Fibroblast of skin of scalp (primary cell): ENCODE measurements around the gene RNU2-63P. TPM values are rescaled to one million over a fixed set of nuclear protein-coding genes. Genes with fewer than 3 reads are reported as not detected.
"Not testable (repeated sequence)": the region's sequence is repeated elsewhere in the genome, so short reads cannot be mapped to it uniquely, and the experiment has no call there.

Experiments used
- DNase-seq: peaks from one replicate; pipeline ENCODE4 v3.0.0-alpha.2; 2013
- polyA plus RNA-seq, 2 experiments: library from polyadenylated mRNA; unstranded; fragments of 120-200 nt; gene quantifications; one replicate each; pipeline ENCODE4 v1.2.1, GENCODE V29; 2013; ENCODE audit not compliant: insufficient read length in 2 of 2

The RNU2-63P gene
- polyA plus RNA-seq (2013, experiment 1 of 2; ENCODE audit: insufficient read length), result not detected
- polyA plus RNA-seq (2013, experiment 2 of 2; ENCODE audit: insufficient read length), result not detected

- peak; percentile 96 for DNase-seq
Measured at GRCh38 chr2:88016086-88016959, at the start of gene RNU2-63P. TSS of gene RNU2-63P (minus strand) at chr2:88016547.

- no peak for DNase-seq
Measured at GRCh38 chr2:88061295-88061694, 44.9 kb upstream of the RNU2-63P start.

GRCh38 chr2:88060907-88061275 is 44.5 kb upstream of the RNU2-63P start:
- no peak for DNase-seq

DNA sequence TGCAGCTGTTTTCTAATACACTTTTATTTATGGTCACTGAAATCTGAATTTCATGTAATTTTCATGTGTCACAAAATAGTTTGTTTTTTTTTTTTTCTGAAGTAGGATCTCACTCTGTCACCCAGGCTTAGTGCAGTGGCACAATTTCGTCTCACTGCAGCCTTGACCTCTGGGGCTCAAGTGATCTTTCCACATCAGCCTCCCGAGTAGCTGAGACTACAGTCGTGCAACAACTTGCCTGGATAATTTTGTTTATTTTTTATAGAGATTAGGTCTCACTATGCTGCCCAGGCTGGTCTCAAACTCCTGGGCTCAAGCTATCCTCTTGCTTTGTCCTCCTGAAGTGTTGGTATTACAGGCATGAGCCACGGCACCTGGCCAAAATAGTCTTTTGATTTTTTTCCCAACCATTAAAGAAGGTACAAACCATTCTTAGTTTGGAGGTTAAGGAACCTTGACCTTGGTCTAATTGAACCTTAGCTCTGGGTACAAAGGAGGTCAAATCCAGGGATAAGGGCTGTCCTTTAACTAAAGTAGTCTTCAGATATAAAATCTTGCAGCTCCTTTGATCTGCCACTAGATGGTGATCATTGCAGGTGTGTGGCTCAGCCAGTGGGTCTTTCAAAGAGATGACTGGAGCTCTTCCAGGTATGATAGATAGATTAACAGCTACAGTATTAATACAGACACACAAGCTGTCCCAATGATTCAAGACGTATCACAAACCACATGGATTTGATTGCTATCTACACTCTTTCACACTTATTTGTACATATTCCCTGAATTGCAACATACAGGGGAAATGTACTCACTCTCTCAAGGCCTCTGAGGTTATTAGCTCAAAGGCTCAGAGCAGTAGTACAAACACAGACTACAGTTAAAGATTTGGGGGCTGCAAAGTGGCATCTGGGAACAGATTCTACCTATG is 43.9 kb upstream of the RNU2-63P start:
- DNase-seq, result peak; percentile 33

DNA sequence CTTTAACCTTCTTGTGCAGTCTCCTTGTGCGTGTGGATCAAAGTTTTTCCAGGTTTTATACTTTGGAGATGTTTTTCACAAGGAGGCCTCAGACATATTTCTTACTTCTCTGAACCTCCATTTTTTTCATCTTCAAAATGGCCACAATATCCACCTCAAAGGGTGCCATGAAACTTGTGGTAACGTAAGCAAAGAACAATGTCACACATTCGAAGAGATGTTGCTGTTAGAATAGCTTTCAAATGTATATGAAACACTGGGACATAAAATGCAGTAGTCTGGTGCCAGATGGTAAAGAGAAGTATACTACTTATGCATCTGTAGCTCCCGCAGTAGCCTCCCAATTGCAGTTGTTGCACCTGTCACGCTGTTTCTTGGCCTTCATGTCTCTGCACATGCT is 41.8 kb upstream of the RNU2-63P start:
- DNase-seq, result no peak

- no peak for DNase-seq
Measured at GRCh38 chr2:88057437-88057844, 41.1 kb upstream of the RNU2-63P start.

- peak; percentile 96 for DNase-seq
Measured at GRCh38 chr2:88055371-88056128, 39.2 kb upstream of the RNU2-63P start, which contains the start of gene KRCC1. TSS of gene KRCC1 (minus strand) at chr2:88055783. CDS start at chr2:88028563, 27,220 bp downstream.

DNA sequence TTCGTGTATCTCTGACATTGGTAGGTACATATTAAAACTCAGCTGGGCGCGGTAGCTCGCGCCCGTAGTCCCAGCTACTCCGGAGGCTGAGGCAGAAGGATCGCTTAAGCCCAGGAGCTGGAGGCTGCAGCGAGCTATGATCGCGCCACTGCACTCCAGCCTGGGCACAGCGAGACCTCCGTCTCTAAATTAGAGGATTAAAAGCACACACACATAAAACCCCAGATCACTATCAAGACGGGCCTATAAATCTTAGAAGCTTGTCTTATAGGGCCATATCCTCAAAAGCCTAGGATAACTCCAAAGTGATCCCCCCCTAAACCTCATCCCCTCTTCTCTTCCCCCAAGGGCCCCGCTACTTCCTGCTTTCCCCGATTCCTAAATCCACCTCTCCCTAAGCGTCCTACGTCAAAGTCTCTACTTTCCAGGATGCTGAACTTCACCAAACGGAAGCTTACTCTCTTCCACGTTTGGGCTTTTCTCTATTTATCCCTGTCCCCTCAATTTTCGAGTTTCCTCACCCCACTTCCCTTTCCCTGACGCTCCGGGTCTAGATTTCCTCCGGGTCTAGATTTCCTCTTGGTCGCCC is 38.5 kb upstream of the RNU2-63P start:
- peak; percentile 29 for DNase-seq

- no peak for DNase-seq
Measured at GRCh38 chr2:88053934-88054781, 37.8 kb upstream of the RNU2-63P start.

GRCh38 chr2:88053296-88053695 is 36.9 kb upstream of the RNU2-63P start:
- peak; percentile 14 for DNase-seq

DNA sequence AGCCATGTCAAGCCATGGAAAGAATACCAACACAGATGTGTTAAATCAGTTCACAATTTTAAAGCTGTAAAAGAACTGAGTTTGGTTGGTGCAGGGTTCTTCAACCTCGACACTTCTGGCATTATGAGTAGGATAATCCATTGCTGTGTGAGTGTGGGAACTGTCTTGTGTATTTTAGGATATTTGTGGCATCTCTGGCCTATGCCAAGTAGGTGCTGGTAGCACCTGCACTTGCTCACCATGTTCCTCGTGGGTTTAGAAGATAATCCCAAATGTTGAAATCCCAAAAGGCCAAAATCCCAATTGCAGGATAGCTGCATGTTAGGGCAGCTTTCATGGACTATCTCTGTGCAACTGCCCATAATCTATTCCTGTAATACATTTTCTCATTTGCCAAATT is 35.4 kb upstream of the RNU2-63P start:
- no peak for DNase-seq

DNA sequence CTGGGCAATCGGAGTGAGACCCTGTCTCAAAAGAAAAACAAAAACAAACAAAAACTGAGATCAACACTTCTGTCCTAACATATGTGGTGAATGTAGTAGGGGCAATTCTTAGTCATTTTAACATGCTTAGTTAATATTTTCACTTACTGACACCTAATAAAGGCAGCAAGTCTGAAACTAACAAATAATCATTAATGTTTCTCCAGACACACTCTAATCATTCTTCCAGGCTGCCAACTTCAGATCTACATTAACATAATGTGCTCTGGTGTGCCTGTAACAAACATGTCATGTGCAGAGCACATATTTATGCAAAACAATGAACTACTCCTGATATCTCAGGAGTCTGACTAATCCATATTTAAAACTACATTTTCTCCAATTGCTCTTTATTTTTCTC is 33.3 kb upstream of the RNU2-63P start:
- DNase-seq, result no peak

DNA sequence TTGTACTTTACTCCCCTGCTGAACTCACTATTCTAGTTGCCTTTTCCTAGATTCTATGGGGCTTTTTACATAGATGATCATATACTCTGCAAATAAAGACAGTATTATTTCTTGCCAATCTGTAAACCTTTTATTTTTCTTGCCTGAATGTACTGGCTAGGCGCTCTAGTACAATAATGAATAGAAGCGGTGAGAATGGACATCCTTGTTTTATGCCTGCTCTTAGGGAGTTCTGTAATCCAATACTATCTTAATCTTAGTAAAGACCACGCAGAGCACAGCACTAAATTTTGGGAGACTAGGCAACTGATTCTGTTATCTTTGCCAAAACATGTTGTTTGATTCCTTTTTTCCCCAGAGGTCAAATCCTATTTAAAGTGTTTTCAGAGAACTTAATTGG is 32.2 kb upstream of the RNU2-63P start:
- DNase-seq, result no peak

- DNase-seq, result not testable (repeated sequence)
Measured at GRCh38 chr2:88045561-88045960, 29.2 kb upstream of the RNU2-63P start.

GRCh38 chr2:88042476-88042875 is 26.1 kb upstream of the RNU2-63P start:
- no peak for DNase-seq

DNA sequence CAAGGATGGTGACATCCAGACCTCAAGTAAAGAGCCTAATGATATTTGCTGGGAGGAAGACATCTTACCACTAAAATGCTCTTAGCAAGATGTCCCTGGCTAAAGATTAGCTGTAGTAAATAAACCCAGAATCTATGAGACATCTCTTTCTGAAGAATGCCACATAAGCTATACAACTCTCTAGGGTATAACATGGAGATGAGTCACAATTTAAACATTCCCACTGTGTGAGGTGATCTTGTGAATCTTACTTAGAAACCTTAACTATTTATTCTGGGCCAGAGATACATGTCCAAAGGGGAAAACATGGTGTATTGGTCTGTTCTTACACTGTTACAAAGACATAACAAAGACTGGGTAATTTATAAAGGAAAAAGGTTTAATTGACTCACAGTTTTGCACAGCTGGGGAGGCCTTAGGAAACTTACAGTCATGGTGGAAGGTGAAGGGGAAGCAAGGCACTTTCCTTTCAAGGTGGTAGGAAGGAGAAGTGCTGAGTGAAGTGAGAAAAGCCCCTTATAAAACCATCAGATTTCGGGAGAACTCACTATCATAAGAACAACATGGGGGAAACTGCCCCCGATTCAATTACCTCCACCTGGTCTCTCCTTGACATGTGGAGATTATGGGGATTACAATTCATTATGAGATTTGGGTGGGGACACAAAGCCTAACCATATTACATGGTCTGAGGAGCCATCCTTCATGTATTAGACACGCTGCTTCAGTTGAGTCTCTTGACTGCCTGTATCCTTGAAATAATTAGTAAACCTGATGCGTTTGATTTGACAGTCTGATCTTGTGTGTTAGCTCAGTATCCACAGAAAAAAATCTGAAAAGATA is 22.1 kb upstream of the RNU2-63P start:
- peak; percentile 95 for DNase-seq

- DNase-seq, result no peak
Measured at GRCh38 chr2:88036606-88037005, 20.3 kb upstream of the RNU2-63P start.

- no peak for DNase-seq
Measured at GRCh38 chr2:88036182-88036581, 19.8 kb upstream of the RNU2-63P start.

DNA sequence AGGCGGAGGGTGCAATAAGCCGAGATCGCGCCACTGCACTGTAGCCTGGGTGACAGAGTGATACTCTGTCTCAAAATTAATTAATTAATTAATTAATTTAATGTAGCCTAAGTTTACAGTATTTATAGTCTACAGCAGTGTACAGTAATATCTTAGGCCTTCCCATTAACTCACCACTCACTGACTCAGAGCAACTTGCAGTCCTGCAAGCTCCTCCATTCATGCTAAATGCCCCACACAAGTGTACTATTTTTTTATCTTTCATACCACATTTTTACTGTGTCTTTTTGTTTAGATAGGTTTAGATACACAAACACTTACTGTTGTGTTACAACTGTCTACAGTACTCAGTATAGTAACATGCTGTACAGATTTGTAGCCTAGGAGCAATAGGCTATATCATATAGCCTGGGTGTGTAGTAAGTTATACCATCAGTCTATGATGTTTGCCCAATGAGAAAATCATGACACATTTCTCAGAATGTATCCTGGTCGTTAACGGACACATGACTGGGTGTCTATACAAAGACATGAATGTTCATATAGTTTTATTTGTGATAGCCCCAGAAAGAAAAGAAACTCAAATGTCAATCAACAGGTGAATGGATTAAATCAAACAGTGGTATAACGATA is 15.8 kb upstream of the RNU2-63P start:
- DNase-seq, result no peak

GRCh38 chr2:88028931-88029330 is 12.6 kb upstream of the RNU2-63P start:
- no peak for DNase-seq
